ENCODE data around the gene SCFD2.

SCFD2 gene

DNA sequence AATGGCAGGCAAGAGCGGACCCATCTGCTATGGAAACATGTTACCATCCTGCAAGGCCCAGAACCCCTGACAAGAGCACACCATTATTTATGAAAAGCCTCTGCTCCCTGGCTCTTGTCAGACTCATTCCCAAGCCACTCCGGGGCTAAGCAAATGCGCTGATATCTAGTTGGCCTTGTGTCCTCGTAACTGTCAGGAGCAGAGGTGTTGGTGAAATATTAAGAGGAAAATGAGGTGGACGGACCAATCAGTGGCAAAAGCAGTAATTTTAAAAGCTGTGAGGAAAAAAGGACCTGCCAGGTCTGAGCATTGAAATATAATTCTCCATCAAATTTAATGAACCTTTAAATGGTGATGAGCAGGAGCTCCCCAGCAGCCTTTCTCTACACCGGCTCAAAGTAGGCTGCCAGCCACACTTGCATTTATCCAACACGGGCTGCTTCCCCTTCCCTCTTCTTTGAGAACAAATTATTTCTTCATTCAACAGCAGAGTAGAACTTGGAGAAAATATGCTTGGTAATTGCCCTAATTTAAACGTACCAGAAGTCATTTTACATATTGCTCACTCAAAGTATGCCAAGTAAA lies 289.4 kb downstream of the SCFD2 start:
- H3K4me2 ChIP-seq (ENCODE audit: low read length): no peak overlapping the region
- H3K4me3 ChIP-seq (ENCODE audit: low read length): no peak overlapping the region
- H3K4me1 ChIP-seq (ENCODE audit: control insufficient read depth, insufficient read depth, low read length): no peaks in the 10 kb centered on the region
- no peaks in the 10 kb centered on the region for H3K27me3 ChIP-seq (ENCODE audit: control insufficient read depth, insufficient read depth, low read length)
- no peaks in the 10 kb centered on the region for H3K36me3 ChIP-seq (ENCODE audit: insufficient read depth, low read length)
- no peak overlapping the region for H3K9ac ChIP-seq (ENCODE audit: low read depth, low read length)
- H3K9me3 ChIP-seq (replicated peaks; ENCODE audit: low read length): no peaks in the 10 kb centered on the region

DNA sequence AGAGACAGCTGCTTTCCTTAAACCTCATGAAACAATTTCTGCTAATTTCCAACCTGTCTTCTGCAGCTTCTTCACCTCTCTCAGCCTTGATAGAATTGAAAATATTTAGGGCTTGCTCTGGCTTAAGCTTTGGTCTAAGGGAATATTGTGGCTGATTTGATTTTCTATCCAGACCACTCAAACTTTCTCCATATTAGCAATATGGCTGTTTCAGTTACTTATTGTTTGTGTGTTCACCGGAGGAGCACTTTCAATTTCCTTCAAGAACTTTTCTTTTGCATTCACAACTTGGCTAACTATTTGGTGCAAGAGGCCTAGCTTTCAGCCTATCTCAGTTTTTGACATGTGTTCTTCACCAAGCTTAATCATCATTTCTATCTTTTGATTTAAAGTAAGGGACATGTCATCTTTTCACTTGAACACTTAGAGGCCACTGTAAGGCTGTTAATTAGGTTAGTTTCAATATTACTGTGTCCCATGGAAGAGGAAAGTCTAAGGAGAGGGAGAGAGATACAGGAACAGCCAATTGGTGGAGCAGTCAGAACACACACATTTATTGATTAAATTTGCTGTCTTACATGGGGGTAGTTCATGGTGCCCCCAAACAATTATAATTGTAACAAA lies 290.6 kb downstream of the SCFD2 start:
- Histone ChIP-seq H3K9ac (ENCODE audit: low read depth, low read length) (no peak overlapping the region), H3K36me3 (ENCODE audit: insufficient read depth, low read length) (no peaks in the 10 kb centered on the region), H3K27me3 (ENCODE audit: control insufficient read depth, insufficient read depth, low read length) (no peaks in the 10 kb centered on the region), H3K9me3 (replicated peaks; ENCODE audit: low read length) (no peaks in the 10 kb centered on the region), H3K4me1 (ENCODE audit: control insufficient read depth, insufficient read depth, low read length) (no peaks in the 10 kb centered on the region), H3K4me2 (ENCODE audit: low read length) (no peak overlapping the region), H3K4me3 (ENCODE audit: low read length) (no peak overlapping the region)

DNA sequence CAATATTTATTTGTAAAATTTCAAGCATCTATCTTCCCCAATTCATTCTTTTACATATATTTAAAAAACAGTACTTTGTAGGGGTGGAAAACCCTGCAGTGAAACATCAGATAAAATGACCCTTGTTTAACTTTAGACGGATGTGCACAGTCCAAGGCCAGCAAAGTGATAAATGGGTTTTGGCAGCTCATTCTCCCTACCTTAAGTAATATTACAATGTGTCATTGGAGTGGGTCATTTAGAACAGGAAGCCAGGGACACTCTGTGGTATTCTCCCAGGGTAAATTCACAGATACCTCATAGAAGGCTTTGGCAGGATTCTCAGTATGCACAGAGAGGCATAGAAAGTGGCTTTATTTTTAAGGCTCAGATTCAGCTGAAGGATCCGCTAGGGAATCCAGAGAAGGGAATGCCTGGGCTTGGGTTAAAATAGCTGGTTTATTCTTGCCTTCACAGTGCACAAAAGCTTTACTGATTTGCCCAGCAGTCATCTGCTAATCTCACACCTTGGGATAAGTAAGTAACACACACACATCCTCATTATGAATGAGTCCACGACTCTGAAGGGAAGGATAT lies 297.0 kb downstream of the SCFD2 start:
- Histone ChIP-seq H3K4me2 (ENCODE audit: low read length) (no peak overlapping the region), H3K4me1 (ENCODE audit: control insufficient read depth, insufficient read depth, low read length) (no peaks in the 10 kb centered on the region), H3K4me3 (ENCODE audit: low read length) (no peak overlapping the region), H3K9ac (ENCODE audit: low read depth, low read length) (no peak overlapping the region), H3K36me3 (ENCODE audit: insufficient read depth, low read length) (no peaks in the 10 kb centered on the region), H3K27me3 (ENCODE audit: control insufficient read depth, insufficient read depth, low read length) (no peaks in the 10 kb centered on the region), H3K9me3 (replicated peaks; ENCODE audit: low read length) (no peaks in the 10 kb centered on the region)

DNA sequence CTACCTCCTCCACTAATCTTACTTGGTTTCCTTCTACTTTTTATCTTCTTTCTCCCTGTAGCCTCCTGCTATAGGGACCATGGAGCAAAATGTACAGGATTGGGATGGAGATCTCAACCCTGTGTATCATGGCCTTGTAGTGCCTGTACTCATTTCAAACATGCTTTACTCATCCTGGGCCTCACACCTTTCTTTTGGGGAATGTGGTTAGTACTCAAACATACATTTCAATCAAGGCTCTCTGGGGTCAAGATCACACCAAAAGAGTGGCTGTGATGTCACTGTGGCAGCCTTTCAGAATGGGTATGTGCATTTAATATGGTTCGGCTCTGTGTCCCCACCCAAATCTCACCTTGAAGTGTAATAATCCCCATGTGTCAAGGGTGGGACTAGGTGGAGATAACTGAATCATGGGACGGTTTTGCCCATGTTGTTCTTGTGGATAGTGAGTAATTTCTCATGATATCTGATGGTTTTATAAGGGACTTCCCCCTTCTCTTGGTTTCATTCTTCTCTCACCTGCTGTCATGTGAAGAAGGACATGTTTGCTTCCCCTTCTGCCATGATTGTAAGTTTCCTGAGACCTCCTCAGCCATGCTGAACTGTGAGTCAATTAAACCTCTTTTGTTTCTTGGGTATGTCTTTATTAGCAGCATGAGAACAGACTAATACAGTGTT lies 298.6 kb downstream of the SCFD2 start:
- Histone ChIP-seq H3K4me3 (ENCODE audit: low read length) (no peak overlapping the region), H3K27me3 (ENCODE audit: control insufficient read depth, insufficient read depth, low read length) (no peaks in the 10 kb centered on the region), H3K9me3 (replicated peaks; ENCODE audit: low read length) (no peaks in the 10 kb centered on the region), H3K4me2 (ENCODE audit: low read length) (no peak overlapping the region), H3K4me1 (ENCODE audit: control insufficient read depth, insufficient read depth, low read length) (no peaks in the 10 kb centered on the region), H3K9ac (ENCODE audit: low read depth, low read length) (no peak overlapping the region), H3K36me3 (ENCODE audit: insufficient read depth, low read length) (no peaks in the 10 kb centered on the region)

DNA sequence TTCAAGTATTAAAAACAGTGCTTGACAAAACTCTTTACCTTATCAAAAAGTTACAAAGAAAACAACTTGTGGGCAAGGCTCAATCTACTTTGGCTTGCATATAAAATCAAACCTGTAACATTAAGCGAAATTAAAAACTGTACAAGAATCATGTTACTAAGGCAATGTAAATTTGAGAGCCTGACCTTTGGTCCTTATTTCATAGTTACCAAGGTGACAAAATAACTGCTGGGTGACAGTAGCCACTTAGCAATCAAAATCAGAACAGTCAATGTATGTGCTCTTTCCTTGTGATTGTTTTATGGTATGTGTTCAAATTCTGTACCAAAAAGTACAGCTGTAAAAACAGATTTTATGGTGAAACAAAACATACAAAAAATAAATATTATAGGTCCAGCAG lies 299.7 kb downstream of the SCFD2 start:
- H3K9me3 ChIP-seq (replicated peaks; ENCODE audit: low read length): no peaks in the 10 kb centered on the region
- H3K36me3 ChIP-seq (ENCODE audit: insufficient read depth, low read length): no peaks in the 10 kb centered on the region

DNA sequence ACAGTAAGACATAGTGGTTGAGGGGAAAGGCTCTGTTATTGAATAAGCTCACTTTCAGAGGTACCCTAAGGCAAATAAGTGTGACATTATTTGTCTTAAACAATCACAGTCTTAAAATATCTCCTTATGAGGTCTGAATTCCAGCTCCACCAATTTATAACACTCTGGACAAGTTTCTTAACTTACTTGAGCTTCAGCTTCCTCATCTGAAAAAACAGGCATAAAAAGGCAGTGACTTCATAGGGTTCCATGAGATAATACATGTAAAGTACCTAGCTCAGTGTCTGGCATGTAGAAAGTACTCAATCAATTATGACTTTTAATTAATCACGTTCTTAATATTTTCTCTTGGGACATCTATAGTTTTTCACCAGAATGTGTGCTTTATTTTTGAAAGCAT lies 301.3 kb downstream of the SCFD2 start:
- Histone ChIP-seq H3K4me2 (ENCODE audit: low read length) (no peak overlapping the region), H3K36me3 (ENCODE audit: insufficient read depth, low read length) (no peaks in the 10 kb centered on the region), H3K9ac (ENCODE audit: low read depth, low read length) (no peak overlapping the region), H3K4me3 (ENCODE audit: low read length) (no peak overlapping the region), H3K4me1 (ENCODE audit: control insufficient read depth, insufficient read depth, low read length) (no peaks in the 10 kb centered on the region), H3K9me3 (replicated peaks; ENCODE audit: low read length) (no peaks in the 10 kb centered on the region), H3K27me3 (ENCODE audit: control insufficient read depth, insufficient read depth, low read length) (no peaks in the 10 kb centered on the region)

More for the DNA sequence above, 299.7 kb downstream of the SCFD2 start:
- no peaks in the 10 kb centered on the region for H3K27me3 ChIP-seq (ENCODE audit: control insufficient read depth, insufficient read depth, low read length)
- no peaks in the 10 kb centered on the region for H3K4me1 ChIP-seq (ENCODE audit: control insufficient read depth, insufficient read depth, low read length)
- H3K4me2 ChIP-seq (ENCODE audit: low read length): no peak overlapping the region
- no peak overlapping the region for H3K4me3 ChIP-seq (ENCODE audit: low read length)
- H3K9ac ChIP-seq (ENCODE audit: low read depth, low read length): no peak overlapping the region

DNA sequence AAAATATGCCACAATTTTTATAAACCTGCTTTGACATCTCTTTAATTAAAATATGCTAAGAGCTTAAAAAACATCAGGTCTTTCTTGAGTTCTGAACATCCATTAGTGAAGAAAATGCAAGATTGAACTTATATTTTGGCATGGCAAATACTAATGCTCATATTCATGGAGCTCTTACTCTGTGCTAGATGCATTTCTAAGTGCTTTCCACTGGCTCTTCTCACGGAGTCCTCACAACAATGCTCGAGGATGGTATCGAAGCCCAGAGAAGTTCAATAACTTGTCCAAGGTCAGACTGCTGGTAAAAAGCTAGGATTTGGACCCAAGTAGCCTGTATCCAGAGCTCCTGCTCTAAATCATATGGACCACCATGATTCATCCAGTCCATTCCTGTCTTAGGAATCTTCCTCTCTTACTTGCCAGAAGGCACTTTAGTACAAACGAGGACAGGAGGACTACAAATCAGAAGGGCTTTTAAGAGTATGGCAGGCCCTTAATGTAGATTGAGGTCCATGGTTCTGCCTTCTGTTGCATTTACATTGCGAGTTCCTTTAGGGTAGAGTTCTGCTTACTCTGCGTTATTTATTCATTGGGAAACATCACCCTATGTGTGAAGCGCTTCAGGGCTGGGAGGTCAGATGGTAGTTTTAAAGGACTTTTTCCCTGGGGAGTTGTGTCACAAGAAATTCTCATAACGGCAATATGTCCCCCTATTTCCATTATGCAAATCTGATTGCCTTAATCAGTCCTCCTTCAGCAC lies 304.6 kb downstream of the SCFD2 start:
- Histone ChIP-seq H3K4me1 (ENCODE audit: control insufficient read depth, insufficient read depth, low read length) (no peaks in the 10 kb centered on the region), H3K9ac (ENCODE audit: low read depth, low read length) (no peak overlapping the region), H3K4me3 (ENCODE audit: low read length) (no peak overlapping the region), H3K4me2 (ENCODE audit: low read length) (no peak overlapping the region), H3K27me3 (ENCODE audit: control insufficient read depth, insufficient read depth, low read length) (no peaks in the 10 kb centered on the region), H3K9me3 (replicated peaks; ENCODE audit: low read length) (no peaks in the 10 kb centered on the region), H3K36me3 (ENCODE audit: insufficient read depth, low read length) (no peaks in the 10 kb centered on the region)

DNA sequence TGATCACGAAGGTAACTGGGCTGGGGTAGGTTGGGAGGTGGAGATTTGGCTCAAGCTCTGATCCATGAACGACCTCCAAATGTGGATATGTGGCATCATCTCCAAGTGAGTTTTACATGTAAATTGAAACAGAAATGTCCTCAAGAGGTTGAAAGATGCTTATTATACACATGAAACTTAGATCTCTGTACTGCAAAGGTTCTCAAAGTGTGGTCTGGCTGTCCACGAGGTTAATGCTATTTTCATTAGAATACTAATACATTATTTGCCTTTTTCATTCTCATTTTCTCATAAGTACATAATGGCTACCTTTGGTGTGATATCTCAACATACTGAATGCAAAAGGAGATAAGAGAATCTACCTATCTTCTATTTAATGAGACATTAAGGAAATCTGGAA lies 305.6 kb downstream of the SCFD2 start:
- Histone ChIP-seq H3K27me3 (ENCODE audit: control insufficient read depth, insufficient read depth, low read length) (no peaks in the 10 kb centered on the region), H3K9ac (ENCODE audit: low read depth, low read length) (no peak overlapping the region), H3K9me3 (replicated peaks; ENCODE audit: low read length) (no peaks in the 10 kb centered on the region), H3K4me2 (ENCODE audit: low read length) (no peak overlapping the region), H3K4me1 (ENCODE audit: control insufficient read depth, insufficient read depth, low read length) (peaks cover 3% of the 10 kb centered on the region), H3K36me3 (ENCODE audit: insufficient read depth, low read length) (no peaks in the 10 kb centered on the region), H3K4me3 (ENCODE audit: low read length) (no peak overlapping the region)

DNA sequence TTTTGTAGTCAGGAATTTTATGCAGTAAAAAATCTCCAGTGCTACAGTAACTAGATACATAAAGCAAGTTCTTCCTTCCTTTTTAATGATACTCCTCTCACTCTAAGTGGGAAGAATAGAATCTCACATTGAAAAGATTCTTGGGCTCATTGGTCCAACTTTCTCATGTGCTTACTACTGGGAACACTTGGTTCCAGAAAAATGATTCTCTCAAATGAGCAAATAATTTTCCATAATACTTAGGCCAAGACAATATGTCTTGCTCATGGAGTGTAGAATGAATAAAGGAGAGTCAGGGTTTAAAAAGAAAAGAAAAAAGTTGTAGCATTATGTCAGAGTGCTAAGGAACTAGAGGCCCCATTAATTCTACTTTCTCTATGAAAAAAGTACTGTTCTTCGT lies 306.0 kb downstream of the SCFD2 start:
- no peaks in the 10 kb centered on the region for H3K27me3 ChIP-seq (ENCODE audit: control insufficient read depth, insufficient read depth, low read length)
- no peaks in the 10 kb centered on the region for H3K36me3 ChIP-seq (ENCODE audit: insufficient read depth, low read length)
- H3K4me1 ChIP-seq (ENCODE audit: control insufficient read depth, insufficient read depth, low read length): peaks cover 7% of the 10 kb centered on the region
- no peak overlapping the region for H3K4me2 ChIP-seq (ENCODE audit: low read length)
- no peak overlapping the region for H3K4me3 ChIP-seq (ENCODE audit: low read length)
- H3K9ac ChIP-seq (ENCODE audit: low read depth, low read length): no peak overlapping the region
- no peaks in the 10 kb centered on the region for H3K9me3 ChIP-seq (replicated peaks; ENCODE audit: low read length)

DNA sequence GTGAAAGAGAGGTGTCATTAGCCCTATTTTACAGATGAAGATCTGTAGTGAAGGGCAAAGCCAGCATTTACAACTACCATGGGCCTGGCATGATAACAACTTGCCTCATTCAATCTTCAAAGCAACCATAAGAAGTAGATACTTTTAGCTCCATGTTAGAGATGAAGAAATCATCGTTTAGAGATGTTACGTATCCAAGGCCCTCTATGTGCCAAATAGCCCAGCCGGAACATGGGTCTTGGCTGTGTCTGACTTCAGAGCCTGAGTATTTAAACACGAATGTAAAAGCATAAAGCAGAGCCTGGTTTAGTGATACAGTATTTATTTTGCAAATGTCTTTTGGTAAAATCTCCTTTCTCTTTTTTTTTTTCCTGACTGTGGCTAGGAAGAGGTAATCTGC lies 306.6 kb downstream of the SCFD2 start:
- no peaks in the 10 kb centered on the region for H3K9me3 ChIP-seq (replicated peaks; ENCODE audit: low read length)
- H3K4me3 ChIP-seq (ENCODE audit: low read length): no peak overlapping the region
- H3K4me1 ChIP-seq (ENCODE audit: control insufficient read depth, insufficient read depth, low read length): peaks cover 8% of the 10 kb centered on the region
- no peaks in the 10 kb centered on the region for H3K36me3 ChIP-seq (ENCODE audit: insufficient read depth, low read length)
- no peak overlapping the region for H3K4me2 ChIP-seq (ENCODE audit: low read length)
- H3K9ac ChIP-seq (ENCODE audit: low read depth, low read length): no peak overlapping the region
- H3K27me3 ChIP-seq (ENCODE audit: control insufficient read depth, insufficient read depth, low read length): no peaks in the 10 kb centered on the region

DNA sequence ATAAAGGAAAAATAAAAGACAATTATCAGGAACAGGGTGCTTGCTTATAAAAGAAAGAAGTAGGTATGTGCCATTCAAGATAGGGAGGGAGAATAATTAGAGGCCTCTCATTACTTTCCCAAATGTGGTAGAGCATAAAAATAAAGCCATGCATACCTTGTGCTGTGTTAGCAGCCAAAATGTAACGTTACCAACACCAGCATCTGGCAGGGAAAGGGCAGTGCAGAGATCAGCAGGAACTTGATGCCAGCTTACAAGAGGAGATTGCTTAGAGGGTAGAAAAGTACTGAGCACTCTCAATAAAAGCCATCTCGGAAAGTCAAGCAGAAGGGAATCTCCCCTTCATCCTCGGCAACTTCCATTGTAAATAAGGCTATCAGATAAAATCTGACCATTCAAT lies 308.2 kb downstream of the SCFD2 start:
- Histone ChIP-seq H3K4me2 (ENCODE audit: low read length) (no peak overlapping the region), H3K9me3 (replicated peaks; ENCODE audit: low read length) (no peaks in the 10 kb centered on the region), H3K36me3 (ENCODE audit: insufficient read depth, low read length) (no peaks in the 10 kb centered on the region), H3K9ac (ENCODE audit: low read depth, low read length) (no peak overlapping the region), H3K4me3 (ENCODE audit: low read length) (no peak overlapping the region), H3K27me3 (ENCODE audit: control insufficient read depth, insufficient read depth, low read length) (no peaks in the 10 kb centered on the region), H3K4me1 (ENCODE audit: control insufficient read depth, insufficient read depth, low read length) (peaks cover 8% of the 10 kb centered on the region)
